ENCODE data around the gene DNAL4.

- TF ChIP-seq CTCF (IDR thresholded peaks at IDR 0.05) (no peak), EP300 (IDR thresholded peaks at IDR 0.05) (no peak)
Observed at GRCh38 chr22:38833061-38833460, 39.1 kb upstream of the DNAL4 start.
